NCI-H446 (cell line): ENCODE results near the gene PITPNM3.

Source experiments
- DNase-seq, 2 experiments: peaks; one replicate each; lab custom pipeline; 2025; lab: John Stamatoyannopoulos, UW

The PITPNM3 gene

DNA sequence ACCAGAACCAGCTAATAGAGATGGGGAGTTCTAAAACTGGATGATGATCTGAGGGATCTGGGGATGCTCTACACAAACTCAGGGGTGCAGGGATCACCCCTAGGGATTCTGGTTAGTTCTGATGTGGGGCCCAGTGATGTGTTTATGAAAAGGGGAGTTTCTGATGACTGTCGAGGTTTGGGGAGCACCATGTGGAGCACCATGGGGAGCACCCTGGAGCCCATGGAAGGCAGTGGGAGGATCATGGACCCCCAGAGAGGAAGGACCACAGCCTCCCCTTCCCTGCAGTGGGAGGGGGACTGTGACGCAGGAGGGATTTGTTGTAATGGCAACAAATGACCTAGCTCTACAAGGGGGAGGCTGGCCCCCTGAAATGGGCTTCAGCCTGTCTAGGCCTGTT, 93.7 kb downstream of the PITPNM3 start:
- no peak for DNase-seq

DNA sequence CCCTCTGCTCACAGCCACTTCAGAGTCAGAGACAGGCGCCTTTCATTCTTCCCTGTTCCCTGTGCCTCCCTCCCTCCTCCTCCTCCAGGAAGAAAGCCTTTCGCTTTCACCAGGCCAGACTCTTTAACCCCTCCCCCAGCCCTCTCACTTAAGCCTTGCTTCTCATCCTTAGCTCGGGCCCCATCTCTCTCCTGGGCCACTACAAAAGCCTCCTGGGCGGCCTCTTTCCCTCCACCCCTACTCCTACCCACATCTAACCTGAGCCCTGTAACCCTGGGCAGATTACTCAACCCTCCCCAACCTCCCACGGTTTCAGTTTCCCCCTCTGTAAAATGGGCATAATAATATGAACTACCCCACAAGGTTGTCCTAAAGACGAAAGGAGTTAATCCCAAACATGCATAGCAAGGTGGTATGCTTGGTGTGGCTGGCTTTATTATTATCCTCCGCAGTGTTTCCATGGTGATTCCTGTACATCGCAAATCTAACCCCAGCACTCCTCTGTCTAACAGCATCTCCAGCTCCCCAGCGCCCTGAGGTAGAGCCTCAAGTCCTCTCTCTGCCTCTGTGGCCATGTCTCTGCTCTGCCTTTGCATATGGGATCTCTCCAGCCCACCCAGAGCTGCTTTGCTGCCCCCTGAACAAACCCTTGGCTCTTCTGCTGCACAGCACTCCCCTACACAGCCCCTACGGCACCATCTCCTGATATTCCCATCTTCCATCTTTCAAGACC, 94.4 kb downstream of the PITPNM3 start:
- no peak for DNase-seq

GRCh38 chr17:6461246-6461645, 95.1 kb downstream of the PITPNM3 start:
- no peak for DNase-seq

GRCh38 chr17:6460531-6461161, 95.7 kb downstream of the PITPNM3 start:
- DNase-seq = no peak

GRCh38 chr17:6458460-6458950, 97.8 kb downstream of the PITPNM3 start:
- no peak for DNase-seq

DNA sequence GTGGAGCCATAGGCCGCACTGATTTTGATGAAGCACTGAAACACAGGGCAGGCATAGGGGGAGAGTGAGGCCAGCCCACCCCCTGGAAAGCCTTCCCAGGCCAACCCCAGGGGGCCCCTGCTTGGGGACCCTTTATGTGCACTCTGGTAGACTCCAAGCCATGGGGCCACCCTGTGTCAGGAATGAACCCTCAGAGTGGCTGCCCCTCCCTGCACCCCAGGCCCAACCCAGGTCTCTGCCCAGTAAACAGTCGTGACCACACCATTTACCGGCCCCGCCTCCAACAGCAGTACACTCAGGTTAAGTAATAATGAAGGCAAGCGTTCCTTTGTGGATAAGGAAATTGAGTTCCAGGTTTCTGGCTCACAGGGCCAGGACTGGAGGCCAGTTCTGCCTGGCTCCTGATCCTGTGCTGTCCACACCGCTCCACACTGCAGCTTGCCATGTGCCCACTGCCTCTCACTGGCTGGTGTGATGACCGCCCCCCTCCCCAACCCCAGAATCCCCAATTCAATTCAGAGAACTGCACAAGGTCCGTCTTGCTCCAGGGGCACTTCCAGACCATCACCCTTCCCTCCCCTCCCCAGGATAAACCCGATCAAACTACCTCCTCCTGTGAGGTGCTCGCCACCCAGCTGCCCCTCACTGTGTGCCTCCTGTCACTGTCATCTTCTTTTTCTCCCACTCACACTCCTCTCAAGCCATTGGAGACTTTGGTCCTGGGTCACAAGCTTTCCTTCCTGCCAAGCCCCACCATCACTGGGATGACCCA, 98.5 kb downstream of the PITPNM3 start:
- DNase-seq = no peak

DNA sequence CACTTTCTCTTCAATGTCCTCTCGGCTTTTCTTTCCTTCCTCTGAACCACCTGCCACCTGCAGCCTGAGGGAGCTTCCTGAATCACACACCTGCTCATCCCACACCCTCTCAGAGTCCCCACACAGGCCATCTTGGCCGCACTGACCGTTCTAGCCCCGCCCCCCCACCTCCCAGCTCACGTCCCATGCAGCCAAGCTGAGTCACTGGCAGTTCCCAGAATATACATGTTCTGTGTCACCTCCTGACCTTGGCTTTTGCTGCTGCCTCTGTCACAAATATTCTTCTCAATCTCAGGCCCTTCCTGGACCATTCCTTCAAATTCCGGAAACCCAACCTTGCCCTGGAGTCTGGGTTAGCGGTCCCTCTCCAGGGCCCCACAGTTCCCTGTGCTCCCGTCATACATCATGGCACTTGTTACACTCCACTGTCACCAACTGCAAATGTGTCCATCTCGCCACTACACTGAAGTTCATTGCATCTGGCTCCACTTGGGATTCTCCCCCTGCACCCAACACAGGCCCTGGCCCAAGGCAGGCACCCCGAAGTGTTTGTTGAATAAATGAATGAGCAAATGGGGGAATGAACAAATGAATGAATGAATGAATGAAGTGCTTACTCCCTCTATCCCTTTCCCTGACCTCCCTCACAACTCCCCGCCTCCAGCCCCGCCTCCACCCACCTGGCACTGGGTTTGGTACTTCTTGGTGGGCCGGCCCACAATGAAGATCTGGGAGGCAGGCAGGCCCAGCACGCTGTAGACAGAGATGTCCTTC, 99.3 kb downstream of the PITPNM3 start:
- DNase-seq = no peak

GRCh38 chr17:6456321-6456720, 100.0 kb downstream of the PITPNM3 start:
- no peak for DNase-seq

- DNase-seq = no peak
Observed at GRCh38 chr17:6455321-6455705, 101.0 kb downstream of the PITPNM3 start.

DNA sequence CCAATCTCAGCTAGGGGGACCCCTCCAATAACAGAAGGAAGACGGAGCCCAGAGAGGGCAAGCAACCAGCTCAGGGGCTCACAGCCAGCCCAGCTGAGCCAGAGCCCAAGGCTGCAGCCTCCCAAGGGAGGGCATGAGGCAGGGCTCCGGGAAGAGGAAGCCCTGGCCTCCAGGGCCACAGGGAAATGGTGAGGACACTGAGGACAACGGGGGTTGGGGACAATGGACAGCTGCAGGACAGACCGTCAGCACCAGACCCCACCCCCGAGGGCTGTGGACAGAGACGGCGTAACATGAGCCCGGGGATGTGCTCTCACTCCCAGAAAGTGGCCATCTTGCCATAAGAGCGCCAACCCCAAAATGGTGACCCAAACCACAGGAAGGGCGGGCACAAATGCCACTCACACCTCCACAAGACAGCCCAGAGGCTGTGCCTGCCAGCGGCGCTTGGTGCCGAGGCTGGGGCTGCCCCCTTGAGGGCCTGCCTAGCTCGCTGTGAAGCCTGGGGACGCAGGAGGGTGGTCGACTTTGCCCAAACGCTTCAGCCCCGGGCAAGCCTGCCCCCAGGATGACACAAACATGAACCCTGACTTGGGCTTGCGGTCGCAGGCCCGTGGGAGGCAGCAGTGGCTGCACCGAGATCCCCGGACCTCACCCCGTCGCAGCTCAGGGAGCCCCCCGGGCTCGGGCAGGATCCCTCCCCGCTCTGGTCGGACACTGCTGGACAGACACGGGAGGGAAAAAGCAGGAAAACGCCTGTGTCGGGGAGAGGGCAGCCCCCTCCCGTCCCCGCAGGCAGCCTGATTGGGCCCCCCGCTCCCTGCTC, 101.6 kb downstream of the PITPNM3 start:
- DNase-seq = no peak

DNA sequence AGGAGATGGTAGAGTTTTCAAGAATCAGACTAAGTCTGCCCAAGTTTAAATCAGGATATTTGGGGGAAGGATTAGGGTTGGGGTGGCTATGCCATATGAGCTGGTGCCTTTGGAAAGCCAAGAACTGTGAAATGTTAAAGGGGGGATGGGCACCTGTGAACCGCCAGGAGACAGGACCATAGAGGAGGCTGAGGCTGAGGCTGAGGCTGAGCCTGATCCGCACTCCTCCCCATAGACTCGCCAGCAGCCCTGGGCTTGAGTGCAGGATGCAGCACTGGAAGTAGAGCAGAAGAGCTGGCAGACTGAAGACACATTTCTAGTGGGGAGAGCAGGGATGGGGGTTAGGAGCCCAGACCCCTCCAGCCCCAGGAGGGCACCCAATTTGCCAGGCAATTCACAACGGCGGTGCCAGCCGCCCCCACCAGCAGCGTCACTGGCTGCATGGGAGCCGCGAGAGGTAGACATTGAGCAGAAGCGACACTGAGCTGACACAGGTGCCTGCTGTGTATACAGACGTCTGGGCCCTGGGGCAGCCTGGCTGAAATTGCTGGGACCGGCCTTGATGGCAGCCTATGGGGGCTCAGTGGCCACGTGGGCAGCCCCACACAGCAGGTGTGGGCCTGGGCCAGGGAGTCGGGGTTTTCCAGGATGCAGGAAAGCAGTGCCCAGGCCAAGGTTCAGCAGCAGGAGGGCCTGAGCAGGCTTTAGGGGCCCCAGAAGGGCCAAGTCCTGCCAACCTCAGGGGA, 102.9 kb downstream of the PITPNM3 start:
- DNase-seq = no peak

- DNase-seq = no peak
Observed at GRCh38 chr17:6452471-6453266, 103.7 kb downstream of the PITPNM3 start.

GRCh38 chr17:6450926-6451832, 105.2 kb downstream of the PITPNM3 start:
- no peak for DNase-seq

- no peak for DNase-seq
Observed at GRCh38 chr17:6449307-6449706, 107.0 kb downstream of the PITPNM3 start.

GRCh38 chr17:6448473-6448872, 107.9 kb downstream of the PITPNM3 start:
- no peak for DNase-seq

DNA sequence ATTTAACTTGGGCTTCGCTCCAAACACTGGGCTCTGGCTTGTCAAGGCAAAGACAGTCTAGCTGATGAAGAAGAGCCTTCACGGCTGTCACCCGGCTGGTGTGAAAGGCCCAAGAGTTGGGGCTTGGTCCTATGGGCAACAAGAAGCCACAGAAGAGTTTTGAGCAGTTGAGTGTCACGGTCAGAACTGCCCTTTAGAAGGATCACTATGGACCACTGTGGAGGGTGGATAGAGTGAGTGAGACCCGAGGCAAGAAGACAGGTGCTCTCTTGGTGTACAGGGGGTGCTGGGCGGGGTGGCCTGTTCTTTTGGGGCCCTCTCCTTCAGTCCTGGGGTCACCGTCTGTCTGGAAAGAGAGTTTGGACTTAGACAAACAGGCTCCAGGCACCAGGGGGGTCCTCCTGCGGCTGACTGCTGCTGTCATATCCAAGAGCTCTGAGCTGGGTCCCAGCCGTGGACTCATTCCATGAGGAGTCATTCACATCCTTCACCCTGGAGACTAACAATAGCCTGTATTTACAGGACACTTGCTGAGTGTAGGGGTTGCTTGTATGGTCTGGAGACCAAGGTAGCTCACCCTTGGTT, 109.7 kb downstream of the PITPNM3 start:
- no peak for DNase-seq

- no peak for DNase-seq
Observed at GRCh38 chr17:6444571-6445335, 111.6 kb downstream of the PITPNM3 start.
